ENCODE results near the gene PTGFR. TPM values are rescaled to one million over a fixed set of nuclear protein-coding genes. Genes with fewer than 3 reads are reported as not detected.

The PTGFR gene
- total RNA-seq, 1 experiment from 2014 or later: 0.35 TPM

GRCh38 chr1:78500529-78500928 is 9.8 kb downstream of the PTGFR start:
- no peaks in the 10 kb centered on the region for H3K36me3 Mint-ChIP-seq (ENCODE audit: insufficient read depth, unreplicated experiment)
- no peak for DNase-seq
- intact Hi-C loops (cut with micrococcal nuclease; ENCODE audit: unreplicated experiment): no loop called here
- H3K4me3 Mint-ChIP-seq (ENCODE audit: low read depth, unreplicated experiment): no peak overlapping the region
- no peak overlapping the region for H3K27ac Mint-ChIP-seq (ENCODE audit: unreplicated experiment)
- BruUV-seq (replicated peaks): no TSS peak
- TF ChIP-seq, protein P1, sequence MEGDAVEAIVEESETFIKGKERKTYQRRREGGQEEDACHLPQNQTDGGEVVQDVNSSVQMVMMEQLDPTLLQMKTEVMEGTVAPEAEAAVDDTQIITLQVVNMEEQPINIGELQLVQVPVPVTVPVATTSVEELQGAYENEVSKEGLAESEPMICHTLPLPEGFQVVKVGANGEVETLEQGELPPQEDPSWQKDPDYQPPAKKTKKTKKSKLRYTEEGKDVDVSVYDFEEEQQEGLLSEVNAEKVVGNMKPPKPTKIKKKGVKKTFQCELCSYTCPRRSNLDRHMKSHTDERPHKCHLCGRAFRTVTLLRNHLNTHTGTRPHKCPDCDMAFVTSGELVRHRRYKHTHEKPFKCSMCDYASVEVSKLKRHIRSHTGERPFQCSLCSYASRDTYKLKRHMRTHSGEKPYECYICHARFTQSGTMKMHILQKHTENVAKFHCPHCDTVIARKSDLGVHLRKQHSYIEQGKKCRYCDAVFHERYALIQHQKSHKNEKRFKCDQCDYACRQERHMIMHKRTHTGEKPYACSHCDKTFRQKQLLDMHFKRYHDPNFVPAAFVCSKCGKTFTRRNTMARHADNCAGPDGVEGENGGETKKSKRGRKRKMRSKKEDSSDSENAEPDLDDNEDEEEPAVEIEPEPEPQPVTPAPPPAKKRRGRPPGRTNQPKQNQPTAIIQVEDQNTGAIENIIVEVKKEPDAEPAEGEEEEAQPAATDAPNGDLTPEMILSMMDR (IDR thresholded peaks at IDR 0.05; ENCODE audit: unreplicated experiment): no peak
- H3K27me3 Mint-ChIP-seq (ENCODE audit: unreplicated experiment): no peaks in the 10 kb centered on the region
- peaks cover 20% of the 10 kb centered on the region for H3K4me1 Mint-ChIP-seq (ENCODE audit: low read depth, unreplicated experiment)
- CTCF ChIA-PET: no interaction called here
- H3K9me3 Mint-ChIP-seq (ENCODE audit: low read depth, unreplicated experiment): no peaks in the 10 kb centered on the region

DNA sequence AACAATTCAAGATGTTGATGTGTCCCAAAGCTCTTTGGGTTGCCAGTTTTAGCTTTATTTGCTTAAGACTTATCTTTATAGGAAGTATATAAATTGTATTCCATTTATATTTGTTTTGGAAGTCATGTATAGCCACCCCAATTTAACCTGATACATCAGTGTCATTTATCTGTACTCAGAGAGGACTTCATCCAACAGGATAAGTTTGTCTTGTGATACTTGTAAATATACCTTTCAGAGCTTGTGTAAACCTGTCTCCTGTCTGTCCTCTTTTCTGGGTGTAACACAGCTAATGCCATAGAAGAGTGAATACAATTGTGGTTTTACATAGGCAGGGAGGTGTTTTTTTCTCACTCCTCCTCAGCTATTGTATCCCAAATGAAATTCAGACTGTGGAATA is 10.4 kb downstream of the PTGFR start:
- Mint-ChIP-seq H3K27me3 (ENCODE audit: unreplicated experiment) (no peaks in the 10 kb centered on the region), H3K9me3 (ENCODE audit: low read depth, unreplicated experiment) (no peaks in the 10 kb centered on the region), H3K4me3 (ENCODE audit: low read depth, unreplicated experiment) (no peak overlapping the region), H3K4me1 (ENCODE audit: low read depth, unreplicated experiment) (peaks cover 15% of the 10 kb centered on the region), H3K27ac (ENCODE audit: unreplicated experiment) (no peak overlapping the region), H3K36me3 (ENCODE audit: insufficient read depth, unreplicated experiment) (no peaks in the 10 kb centered on the region)
- BruUV-seq (replicated peaks): no TSS peak
- TF ChIP-seq, protein P1 (IDR thresholded peaks at IDR 0.05; ENCODE audit: unreplicated experiment): no peak
- intact Hi-C loops (cut with micrococcal nuclease; ENCODE audit: unreplicated experiment): no loop called here
- DNase-seq: no peak
- CTCF ChIA-PET: no interaction called here

- Mint-ChIP-seq H3K27ac (ENCODE audit: unreplicated experiment) (no peak overlapping the region), H3K36me3 (ENCODE audit: insufficient read depth, unreplicated experiment) (no peaks in the 10 kb centered on the region), H3K9me3 (ENCODE audit: low read depth, unreplicated experiment) (peaks cover 17% of the 10 kb centered on the region), H3K4me3 (ENCODE audit: low read depth, unreplicated experiment) (no peak overlapping the region), H3K4me1 (ENCODE audit: low read depth, unreplicated experiment) (no peaks in the 10 kb centered on the region), H3K27me3 (ENCODE audit: unreplicated experiment) (no peaks in the 10 kb centered on the region)
- CTCF ChIA-PET: no interaction called here
- no peak for DNase-seq
- intact Hi-C loops (cut with micrococcal nuclease; ENCODE audit: unreplicated experiment): no loop called here
- BruUV-seq (replicated peaks): no TSS peak
- TF ChIP-seq, protein P1 (IDR thresholded peaks at IDR 0.05; ENCODE audit: unreplicated experiment): no peak
Measured at GRCh38 chr1:78511334-78511733, 20.6 kb downstream of the PTGFR start.

DNA sequence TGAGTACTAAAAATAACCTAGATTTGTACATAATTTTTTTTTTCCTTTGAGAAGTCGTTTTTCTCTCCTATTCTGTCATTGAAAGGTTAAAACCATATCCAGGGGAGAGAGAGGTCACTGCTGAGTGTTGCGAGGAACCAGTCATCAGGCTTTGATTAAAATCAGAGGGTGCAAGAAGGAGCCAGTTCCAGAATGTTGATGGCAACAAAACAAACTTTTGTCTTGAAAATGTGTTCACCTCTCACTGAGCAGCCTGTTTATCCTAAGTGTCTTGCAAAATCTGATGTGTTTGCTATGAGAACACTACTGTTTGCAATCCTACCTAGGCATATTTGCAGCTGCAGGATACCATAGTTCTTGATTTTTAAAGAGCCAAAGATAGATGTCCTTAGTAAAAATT is 25.9 kb downstream of the PTGFR start:
- no peaks in the 10 kb centered on the region for H3K4me1 Mint-ChIP-seq (ENCODE audit: low read depth, unreplicated experiment)
- H3K27ac Mint-ChIP-seq (ENCODE audit: unreplicated experiment): no peak overlapping the region
- no peak for DNase-seq
- H3K4me3 Mint-ChIP-seq (ENCODE audit: low read depth, unreplicated experiment): no peak overlapping the region
- TF ChIP-seq, protein P1 (IDR thresholded peaks at IDR 0.05; ENCODE audit: unreplicated experiment): no peak
- BruUV-seq (replicated peaks): no TSS peak
- H3K36me3 Mint-ChIP-seq (ENCODE audit: insufficient read depth, unreplicated experiment): no peaks in the 10 kb centered on the region
- H3K9me3 Mint-ChIP-seq (ENCODE audit: low read depth, unreplicated experiment): peaks cover 11% of the 10 kb centered on the region
- CTCF ChIA-PET: no interaction called here
- no peaks in the 10 kb centered on the region for H3K27me3 Mint-ChIP-seq (ENCODE audit: unreplicated experiment)
- intact Hi-C loops (cut with micrococcal nuclease; ENCODE audit: unreplicated experiment): no loop called here

DNA sequence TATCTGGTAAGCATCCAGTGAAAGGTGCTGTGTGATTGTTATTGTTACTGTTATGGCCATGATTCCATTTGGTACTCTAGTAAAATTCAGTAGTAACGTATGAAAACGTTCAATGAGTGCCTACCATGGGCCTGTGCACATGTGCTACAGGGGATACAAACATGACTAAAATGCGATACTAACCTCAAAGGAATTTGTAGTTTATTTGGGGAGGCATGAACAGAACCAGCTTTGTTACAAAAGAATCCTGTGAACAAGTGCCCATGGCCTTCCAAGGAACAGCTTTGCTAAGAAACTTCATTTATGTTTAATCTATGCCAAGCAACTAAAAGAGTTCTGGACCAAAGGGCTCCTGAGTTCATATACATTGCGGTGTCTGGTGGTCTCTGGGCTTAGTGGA is 28.7 kb downstream of the PTGFR start:
- CTCF ChIA-PET: no interaction called here
- Mint-ChIP-seq H3K36me3 (ENCODE audit: insufficient read depth, unreplicated experiment) (no peaks in the 10 kb centered on the region), H3K4me3 (ENCODE audit: low read depth, unreplicated experiment) (no peak overlapping the region), H3K9me3 (ENCODE audit: low read depth, unreplicated experiment) (no peaks in the 10 kb centered on the region), H3K27me3 (ENCODE audit: unreplicated experiment) (no peaks in the 10 kb centered on the region), H3K27ac (ENCODE audit: unreplicated experiment) (no peak overlapping the region), H3K4me1 (ENCODE audit: low read depth, unreplicated experiment) (no peaks in the 10 kb centered on the region)
- no TSS peak for BruUV-seq (replicated peaks)
- TF ChIP-seq, protein P1 (IDR thresholded peaks at IDR 0.05; ENCODE audit: unreplicated experiment): no peak
- intact Hi-C loops (cut with micrococcal nuclease; ENCODE audit: unreplicated experiment): no loop called here
- DNase-seq: no peak
